Aortic smooth muscle cell (primary cell): ENCODE results near the gene CNTNAP3. TPM values are rescaled to one million over a fixed set of nuclear protein-coding genes. Genes with fewer than 3 reads are reported as not detected.

ENCODE experiments used
- total RNA-seq: library from RNA; depleted of rRNA; stranded (reverse); fragments of >200 nt; gene quantifications from 2 replicates; pipeline ENCODE4 v1.2.3, GENCODE V29; 2014

Gene CNTNAP3
- total RNA-seq, result 56.5 and 76.5 TPM in 2 replicates

GRCh38 chr9:39287980-39288379 lies at the start of gene CNTNAP3:
Gene CNTNAP3, minus strand, starts transcription at chr9:39288167. Its CDS starts 103 bp downstream, at chr9:39288064.

Other genes starting within 250 kb of the CNTNAP3 start
- not detected in 2 replicates for gene SPATA31A1, start 67.5 kb upstream of the CNTNAP3 start, total RNA-seq